Measurements from ENCODE around the gene WDFY4.

Gene WDFY4

DNA sequence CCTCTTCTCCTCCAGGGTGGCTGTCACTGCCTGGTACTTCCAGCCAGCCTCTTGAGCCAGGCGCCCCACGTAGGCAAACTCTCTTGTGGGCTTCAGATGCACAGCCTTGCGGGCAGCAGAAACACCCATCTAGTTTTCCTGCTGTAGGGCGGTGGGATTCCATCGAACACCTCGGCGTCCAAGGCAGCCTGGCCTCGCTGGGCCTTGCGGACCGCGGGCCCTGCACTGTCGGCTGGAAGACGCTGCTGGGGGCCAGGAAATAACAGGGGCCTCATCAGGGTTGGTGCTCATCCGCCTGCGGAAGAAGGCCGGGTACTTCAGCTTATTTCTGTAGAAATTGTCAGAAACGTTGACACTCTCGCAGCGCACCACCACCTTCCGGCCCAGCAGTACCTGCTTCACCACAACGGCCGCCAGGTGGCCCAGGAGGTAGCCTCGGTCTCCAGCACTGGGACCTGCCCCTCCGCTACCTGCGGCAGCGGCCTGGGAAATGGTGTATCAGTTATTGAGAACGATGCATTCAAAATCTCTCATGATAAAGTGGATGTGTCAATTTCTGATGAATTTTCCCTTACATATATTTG lies 61.1 kb downstream of the WDFY4 start:
- DNase-seq = no peak

DNA sequence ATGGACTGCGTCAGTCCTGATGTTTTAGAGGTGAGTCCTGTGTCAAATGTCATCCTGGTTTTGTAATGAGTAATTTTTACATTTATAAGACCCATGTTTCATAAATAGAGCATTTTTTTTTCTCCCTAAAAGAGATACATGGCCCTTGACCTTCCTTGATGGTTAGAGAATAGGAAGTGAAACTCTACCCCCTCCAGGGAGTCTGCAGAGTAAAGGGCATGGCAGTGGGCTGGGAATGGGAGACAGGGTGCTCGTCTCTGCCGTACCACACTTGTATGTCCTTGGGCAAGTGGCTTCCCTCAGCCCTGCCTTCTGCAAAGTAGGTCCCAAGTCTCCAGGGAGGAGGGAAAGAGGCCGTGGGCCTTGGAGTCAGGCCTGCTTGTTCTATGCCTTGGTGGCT lies 63.9 kb downstream of the WDFY4 start:
- no peak for DNase-seq

DNA sequence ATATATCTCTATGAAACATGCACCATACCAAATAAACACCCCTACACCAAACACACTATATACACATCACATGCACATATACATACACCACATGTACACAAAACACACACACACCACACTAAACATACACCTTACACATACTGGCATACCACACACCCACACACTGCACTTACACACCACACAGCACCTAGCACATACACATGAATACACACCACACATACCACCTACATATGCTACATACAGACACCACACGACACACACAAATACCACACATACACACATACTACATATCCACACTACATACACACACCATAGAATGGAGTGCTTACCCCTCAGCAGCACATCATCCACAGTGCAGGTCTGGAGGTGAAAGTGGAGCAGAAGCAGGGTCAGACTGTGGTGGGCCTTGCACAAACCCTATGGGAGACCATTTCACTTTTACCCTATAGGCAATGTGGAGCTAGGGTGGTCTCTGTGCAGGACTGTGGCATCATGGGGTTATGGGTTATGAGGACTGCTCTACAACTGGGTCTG lies 64.6 kb downstream of the WDFY4 start:
- no peak for DNase-seq

DNA sequence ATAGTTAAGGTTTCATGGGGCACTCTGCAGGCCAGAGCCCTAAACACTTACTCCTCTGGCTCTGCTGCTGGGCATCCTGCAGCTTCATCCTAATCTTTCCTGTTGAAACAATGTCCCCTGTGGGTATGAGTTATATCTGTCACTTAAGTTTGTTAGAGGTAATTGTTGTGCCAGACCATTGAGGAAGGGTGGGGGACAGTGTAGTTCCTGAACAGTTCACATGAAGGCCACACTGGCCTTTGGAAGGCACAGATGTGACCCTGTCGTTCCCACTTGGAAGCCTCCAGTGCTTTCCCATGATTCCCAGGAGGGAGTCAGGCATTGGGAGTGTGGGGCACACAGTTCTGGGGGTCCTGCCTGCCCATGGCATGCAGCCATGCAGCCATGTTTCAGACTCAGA lies 65.3 kb downstream of the WDFY4 start:
- no peak for DNase-seq

DNA sequence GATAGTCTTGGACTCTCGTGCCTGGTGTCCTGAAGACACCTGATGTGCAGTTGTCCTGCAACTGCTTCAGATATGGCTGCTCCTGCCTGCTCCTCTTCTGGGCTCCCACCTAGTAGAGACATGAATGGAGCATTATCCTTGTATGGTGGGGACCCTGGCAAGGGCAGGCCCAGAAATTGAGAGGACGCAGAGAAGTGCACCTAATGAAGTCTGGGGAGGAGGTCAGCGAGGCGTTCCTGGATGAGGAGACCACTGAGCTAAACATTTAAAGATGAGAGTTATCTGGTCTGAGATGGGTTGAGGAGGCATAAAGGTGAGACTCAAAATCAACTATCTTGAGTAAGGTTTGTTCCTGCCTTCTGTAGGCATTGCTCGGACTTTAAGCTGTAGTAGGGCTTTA lies 66.3 kb downstream of the WDFY4 start:
- no peak for DNase-seq

DNA sequence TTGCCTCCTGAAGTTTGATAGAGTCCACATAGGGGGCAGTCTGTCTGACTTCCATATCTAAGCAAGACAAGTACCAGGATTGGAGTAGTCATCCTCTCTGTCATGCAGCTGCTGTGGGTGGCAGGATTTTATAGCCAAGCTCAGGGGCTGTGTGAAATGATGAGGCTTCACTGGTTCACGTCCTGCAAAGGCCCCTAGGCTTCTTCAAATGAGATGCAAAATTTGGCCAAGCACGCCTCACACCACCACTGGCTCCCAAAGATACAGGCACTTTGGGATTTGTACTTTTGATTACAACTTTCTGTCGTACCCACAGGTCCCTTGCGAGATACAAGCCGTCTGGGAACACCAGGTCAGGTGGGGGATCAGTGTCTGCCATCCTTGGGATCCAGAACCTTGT lies 67.1 kb downstream of the WDFY4 start:
- DNase-seq = no peak

DNA sequence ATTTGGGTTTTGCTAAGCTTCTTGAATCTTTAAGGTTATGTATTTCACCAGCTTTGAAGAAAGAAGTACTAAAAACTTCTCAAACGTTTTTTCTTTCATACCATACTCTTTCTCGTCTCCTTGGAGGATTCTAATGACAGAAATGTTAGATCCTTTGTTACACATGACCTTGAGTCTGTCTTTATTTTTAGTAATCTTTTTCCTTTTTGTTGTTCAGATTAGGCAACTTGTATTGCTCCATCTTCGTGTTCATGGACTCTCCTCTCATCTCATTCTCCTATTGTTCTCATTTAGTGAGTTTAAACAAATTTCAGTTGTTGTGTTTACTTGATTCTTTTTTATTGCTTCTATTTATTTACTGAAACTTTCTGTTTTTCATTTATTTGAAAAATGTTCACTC lies 73.7 kb downstream of the WDFY4 start:
- no peak for DNase-seq

DNA sequence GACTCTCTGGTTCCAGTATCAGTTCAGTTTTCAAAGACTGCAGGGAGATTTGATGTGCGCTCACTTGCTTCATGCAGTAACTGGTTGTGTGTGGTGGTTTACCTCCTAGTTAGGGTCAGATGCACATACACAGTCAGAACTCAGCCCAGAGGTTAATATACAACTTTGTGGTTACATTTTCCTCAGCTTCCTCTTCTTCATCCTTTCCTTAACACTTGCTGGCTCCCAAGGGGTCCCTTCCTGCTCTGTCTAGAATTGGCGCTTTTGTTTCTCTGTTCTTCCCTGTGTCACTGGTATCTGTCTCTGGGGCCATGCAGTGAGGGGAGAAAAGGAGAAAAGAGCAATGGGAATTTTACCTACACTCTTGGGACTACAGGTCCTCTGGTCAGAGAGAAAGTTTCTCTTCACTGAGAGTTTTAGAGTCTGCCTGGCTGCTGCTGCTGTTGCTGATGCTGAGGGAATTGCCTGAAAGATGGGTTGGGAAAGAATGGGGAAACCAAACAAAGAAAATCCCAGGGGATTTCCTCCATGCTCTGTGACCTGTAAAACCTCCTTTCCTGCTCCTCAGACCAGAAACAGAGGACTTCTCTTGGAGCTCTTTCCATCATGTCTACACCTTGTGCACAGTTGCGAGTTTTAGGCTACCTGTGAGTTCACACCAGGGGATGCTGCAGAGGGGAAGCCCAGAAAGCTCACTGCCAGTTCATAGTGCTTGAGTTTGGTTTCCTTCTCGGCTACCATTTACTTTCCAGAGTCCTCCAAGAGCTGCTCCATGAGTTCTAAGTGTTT lies 74.6 kb downstream of the WDFY4 start:
- DNase-seq = no peak

DNA sequence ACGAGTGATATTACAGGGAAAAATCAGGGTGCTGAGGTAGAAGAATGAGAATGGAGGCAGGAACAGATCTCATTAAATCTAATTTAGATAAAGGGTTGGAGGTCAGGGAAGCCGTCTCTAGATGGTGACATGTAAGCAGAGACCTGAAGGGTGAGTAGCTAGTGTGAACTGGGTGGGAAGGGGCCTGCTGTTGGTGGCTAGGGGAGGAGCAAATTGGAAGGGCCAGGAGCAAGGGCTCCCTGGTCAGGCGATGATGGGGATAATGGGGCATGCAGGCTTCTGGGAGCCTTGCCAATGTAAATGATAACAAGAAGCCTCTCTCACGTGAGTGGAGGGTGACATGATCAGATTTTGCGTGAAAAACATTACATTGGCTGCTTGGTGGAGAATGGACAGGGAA lies 76.3 kb downstream of the WDFY4 start:
- DNase-seq = no peak

DNA sequence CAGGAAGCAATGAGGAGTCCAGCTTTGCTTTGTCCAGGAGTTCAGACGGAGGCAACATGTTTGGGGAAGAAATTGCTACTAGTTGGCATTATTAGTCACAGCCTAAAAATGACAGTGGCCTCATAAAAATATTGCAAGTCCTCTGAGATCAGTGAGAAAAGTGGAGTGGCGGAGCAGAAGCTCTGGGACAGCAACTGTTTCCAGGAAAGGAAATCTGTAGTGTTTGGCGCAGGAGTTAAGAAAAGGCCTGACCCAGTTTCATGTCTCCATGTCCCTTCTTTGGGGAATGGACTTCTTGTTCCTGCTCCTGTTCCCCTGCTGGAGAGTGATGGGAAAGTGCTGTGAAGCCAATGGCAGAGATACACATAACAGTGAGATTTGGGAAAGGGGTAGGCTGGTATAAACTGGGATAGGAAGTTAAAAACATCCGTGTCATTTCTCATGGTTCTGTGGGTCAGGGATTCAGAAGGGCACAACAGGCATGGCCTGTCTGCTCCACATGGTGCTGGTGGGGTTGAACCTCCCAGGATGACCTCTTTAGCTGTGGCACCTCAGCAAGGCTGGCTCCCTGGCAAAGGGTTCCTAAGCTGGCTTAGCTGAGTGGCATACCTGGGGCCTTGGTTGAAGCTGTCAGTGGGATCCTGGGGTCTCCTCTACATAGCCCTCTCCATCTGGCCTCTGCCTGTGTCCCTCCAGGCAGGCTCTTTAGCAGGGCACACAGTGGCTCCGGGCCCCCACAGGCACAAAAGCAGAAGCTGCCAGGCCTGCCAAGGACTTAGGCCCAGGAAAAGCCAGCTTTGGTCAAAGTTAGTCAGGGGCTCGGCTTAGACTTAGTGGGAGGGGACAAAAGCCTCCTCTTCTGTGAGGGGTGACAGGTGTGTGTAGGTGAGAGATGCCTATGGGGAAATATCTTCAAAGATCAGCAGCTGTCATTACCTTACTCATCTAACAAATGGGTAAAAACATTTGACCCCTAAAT lies 77.7 kb downstream of the WDFY4 start:
- no peak for DNase-seq

DNA sequence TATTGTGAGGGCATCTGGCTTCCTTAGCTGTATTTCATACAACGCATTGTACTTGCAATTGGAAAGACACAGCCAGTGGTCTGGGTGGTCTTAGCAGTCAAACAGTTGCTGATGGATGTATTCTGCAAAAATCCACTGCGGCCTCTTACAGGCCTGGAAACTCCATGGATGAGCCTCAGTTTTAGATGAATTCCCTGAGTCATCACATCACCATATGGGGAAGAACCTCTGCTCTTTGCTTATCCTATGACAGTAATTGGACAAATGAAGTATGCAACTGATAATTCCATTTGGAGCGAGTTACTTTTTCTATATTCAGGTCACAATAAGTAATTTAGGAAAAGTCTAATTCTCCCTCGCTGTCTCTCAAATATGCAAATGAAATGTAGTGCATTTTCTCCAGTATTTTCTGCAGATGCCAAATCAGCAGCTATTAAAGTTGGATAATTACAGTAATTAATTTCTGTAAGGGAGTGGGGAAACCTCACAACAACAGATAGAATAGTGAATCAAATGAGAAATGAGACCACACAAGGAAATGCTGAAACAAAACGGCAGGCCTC lies 78.8 kb downstream of the WDFY4 start:
- no peak for DNase-seq

DNA sequence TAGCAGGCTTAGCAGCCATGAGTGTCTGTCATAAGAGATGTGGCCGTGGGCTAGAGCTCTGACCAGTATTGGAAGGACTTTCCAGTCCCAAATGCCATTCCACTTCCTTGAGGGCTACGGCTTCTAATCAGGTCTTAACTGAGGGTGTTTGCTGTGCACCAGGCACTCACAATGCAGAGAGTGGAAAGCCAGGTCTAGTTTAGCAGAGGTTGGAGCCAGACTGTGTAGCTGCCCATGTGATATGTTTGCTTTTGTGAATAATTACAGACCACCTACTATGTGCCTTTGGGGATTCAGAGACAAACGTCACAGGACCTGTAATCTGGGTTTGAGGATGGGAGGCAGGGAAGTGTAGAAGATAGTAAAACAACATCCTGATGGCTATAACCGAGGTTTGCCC lies 79.8 kb downstream of the WDFY4 start:
- DNase-seq = no peak

DNA sequence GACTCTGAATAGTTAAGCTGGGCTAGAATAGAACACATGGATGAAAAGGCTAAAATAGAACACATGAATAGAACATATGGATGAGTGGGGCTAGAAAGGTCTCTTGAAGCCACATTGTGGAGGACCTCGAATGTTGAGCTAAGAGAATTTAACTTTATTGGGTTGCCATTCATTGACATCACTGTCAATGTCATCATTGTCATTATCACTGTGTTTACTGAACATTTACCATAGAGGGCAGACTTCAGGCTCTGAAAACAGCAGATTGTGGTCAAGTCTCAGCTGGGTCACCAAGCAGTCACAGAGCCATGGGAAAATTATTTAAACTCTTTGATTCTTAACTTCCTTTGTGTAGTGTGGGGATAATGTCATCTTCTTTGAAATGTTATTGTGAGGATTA lies 80.4 kb downstream of the WDFY4 start:
- DNase-seq = no peak

DNA sequence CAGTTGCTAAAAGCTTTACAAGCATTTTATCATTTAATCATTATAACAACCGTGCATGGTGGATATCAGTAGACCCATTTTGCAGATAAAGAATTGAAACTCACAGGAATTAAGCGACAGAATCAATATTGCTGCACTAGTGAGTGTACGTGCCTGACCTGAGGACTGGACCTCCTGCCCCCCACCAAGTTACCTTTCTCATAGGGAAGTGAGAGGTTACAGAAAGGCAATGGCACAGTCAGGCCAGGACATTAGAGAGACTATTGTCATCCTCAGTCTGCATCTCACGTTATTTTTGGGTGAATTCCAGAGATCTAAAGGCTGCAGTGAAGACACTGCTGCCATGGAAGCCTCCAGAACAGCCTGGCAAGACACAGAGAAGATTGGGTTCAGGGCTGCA lies 80.9 kb downstream of the WDFY4 start:
- DNase-seq = no peak

DNA sequence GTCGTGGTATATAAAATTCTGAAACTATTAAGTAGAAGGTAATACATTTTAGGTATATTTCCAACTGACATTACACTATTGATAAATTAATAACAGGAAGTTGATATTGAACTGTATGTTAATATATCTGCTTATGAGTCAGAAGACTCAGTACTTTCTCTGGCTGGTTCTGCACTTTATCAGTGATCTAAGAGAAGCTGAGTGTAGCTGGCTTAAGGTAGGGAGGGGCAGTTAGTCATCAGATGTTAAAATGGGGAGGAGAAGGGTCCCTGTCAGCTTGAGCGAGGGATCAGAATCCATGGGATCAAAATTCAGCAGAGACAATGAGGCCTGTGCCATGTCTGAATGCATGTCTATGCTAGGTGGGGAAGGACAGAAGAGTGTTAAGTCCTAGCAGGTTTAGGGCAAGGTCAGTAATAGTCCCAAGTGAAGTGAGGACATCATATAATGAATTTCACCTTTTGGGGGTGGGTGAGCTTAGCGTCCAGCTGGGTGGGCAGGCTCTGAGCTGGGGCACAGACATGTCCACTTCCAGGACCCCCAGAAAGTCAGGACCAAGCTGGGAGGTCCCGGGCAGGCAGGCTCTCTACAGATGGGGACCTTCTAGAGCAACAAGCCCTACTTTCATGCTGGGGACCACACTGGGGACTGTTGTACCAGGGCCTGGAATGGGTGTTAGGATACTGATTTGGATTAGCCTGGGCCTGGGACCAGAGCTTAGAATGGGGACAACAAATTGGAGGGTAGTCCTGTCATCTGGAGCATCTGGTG lies 82.9 kb downstream of the WDFY4 start:
- no peak for DNase-seq

DNA sequence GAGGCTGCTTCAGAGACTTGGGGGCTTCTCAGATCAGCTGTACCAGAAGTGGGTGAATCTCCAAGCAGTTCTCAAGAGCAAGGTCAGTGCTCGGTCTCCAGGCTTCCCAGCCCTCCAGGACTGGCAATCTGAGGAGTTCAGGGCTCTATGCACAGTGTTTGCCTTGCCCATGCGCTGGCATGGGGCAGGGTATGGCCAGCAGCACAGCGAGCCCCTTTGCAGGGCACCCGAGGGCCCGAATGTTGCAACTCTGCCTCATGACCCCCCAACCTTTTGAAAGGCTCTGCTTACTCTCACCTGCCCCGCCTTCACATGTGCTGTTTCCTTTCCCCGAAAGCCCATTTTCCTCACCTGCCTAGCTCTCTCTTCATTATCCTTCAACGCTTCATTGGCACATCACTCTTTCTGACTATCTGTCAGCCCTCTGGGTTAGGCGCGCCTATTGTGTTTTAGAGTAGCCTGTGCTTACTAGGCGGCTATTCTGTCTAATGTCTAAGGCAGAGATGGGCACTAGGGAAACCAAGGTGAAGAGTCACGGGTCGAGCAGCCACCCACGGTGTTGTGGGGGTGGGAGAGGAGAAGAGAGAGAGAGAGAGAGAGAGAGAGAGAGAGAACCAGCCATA lies 83.6 kb downstream of the WDFY4 start:
- no peak for DNase-seq

DNA sequence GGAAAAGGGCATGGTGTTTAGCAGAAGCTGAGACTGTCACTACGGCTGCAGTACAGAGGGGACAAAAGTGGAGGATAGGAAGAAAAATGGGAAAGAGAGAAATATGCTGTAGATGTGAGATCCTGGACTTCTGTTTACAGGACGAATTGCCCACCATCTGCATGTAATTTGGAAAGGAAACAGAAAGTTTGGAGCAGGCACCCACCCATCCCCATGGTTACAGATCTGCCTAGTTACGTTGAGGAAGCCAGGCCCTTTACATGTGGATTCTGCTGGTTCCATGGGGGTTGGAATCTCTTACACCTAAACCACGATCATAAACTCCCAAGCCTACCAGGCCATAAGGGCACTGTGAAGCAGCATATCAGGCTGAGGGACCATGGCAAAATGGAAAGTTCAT lies 84.3 kb downstream of the WDFY4 start:
- DNase-seq = no peak

DNA sequence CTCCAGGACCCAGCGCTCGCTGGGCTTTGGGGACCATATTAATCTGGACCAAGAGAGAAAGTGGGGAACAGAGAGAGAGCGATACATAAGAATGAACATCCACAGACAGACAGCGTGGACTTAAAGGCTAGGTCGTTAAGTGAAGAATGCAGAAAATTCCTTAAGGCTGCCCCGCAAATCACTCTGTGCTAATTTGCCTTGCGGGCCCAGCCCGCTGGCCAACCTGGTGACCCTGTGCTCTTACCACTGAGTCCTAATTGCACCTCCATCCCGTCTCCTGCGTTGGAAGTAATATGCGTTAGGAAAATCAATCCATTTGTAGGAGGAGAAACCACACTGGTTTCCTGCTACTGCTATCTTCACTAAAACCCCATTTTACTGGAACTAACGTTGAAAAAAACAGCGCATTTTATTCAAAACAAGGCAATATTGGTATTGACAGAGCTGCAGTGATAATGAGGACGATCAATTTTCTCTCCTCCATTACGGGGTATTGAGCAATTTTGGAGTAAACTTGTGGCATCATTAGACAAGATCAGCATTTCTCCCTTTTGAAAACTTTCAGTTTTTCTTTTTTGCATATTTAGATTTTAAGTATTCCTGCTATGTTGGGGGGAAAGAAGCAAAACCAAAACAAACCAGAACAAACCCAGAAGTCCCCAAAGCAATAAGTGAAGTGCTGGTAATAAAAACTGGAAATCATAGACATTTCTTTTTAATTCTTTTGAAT lies 85.2 kb downstream of the WDFY4 start:
- no peak for DNase-seq

DNA sequence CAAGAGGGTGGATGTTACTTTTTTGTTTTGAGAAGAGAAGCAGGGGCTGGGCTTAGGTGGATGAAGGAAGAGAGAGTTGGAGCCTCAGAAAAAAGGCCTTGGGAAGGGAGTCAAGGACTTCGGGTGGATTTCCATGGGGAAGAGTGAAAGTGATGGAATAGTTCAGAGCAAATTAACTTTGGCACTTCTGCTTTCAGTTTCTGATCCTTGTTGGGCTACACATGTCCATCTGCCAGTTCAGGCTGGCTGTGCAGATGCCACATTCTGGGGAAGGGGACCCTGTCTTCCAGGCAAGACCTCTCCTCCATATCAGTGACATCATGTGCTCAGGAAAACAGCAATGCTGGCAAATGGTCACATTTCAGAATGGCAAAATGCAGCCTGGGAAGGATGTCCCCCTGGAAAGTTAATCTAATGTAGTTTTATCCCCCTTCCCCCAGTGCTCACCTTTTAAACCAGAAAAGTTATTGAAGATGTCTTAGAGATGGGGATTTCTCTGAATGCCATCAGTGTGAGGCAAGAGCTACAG lies 86.0 kb downstream of the WDFY4 start:
- DNase-seq = no peak

DNA sequence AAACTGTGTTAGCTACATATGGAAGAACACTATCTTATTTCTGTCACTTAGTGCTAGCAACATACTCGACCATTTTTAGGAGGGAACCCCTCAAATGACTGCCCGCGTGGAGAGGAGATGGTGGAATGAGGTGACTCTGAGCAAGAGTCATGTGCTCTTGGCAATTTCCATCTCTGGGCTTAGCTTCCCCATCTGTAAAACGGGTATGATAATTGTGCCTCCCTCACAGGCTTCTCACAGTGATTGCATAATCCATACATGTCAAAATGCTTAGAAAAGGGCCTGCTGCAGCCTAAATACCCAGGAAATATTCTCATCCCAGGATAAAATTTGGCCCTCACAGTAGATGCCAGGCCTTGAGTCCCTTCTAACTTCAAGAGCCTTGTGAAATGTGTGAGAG lies 86.6 kb downstream of the WDFY4 start:
- DNase-seq = no peak

DNA sequence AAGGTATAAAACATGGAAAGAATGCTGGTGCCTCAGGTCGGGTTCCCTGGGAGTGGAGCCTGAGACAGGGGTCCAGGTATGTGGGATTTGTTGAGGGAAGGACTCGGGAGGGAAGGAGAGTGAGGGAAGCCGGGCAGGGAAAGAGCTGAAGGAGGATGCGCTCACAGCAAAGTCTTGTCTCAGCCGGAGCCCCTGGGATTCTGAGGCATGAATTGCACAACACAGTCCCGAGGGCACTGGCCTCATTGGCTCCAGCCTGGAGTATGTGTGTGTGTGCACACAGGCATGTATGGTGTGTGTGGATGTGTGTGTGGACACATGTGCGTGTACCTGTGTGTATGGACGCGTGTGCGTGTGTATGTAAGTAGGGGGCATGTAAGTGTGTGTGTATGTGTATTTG lies 87.4 kb downstream of the WDFY4 start:
- DNase-seq = no peak

Data from NCI-H1694 (cell line).